GM12873 (cell line): Measurements from ENCODE around the gene BZW1.

Experiments
- TF ChIP-seq, protein P1 (sequence below): IDR thresholded peaks from 2 replicates; pipeline ENCODE4 v1.5.1; 2012; ENCODE audit warnings: low read depth, mild to moderate bottlenecking, moderate library complexity, low read length, control low read depth; ENCODE audit not compliant: insufficient read depth; ENCODE audit errors: missing control alignments

Gene BZW1

DNA sequence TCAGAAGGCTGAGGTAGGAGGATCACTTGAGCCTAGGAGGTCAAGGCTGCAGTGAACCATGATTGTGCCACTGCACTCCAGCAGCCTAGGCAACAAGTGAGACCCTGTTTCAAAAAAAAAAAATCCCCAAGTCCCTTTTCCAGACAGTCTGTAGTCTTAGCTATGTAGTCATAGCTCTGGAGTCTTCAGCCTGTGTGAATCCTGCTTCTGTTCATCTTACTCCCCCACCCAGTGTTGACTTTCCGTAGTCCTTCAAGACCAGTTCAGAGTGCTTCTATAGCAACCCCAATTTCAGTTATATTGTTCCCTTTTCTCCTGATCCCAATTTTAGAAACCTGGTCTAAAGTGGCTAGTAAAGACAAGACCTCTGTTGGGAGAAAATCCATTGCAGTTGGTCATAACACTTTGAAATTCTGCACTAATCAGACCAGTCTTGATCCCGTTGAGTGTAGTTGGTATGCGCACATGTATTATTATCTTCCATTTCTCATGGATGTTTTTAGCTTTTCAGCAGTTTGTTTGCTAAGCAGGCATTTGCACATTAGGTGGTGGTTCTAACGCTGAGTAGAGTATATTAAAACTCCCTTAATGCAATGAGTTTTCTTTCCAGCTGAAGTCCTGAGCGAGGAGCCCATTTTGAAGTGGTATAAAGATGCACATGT is 9.0 kb downstream of the BZW1 start:
- TF ChIP-seq, protein P1, sequence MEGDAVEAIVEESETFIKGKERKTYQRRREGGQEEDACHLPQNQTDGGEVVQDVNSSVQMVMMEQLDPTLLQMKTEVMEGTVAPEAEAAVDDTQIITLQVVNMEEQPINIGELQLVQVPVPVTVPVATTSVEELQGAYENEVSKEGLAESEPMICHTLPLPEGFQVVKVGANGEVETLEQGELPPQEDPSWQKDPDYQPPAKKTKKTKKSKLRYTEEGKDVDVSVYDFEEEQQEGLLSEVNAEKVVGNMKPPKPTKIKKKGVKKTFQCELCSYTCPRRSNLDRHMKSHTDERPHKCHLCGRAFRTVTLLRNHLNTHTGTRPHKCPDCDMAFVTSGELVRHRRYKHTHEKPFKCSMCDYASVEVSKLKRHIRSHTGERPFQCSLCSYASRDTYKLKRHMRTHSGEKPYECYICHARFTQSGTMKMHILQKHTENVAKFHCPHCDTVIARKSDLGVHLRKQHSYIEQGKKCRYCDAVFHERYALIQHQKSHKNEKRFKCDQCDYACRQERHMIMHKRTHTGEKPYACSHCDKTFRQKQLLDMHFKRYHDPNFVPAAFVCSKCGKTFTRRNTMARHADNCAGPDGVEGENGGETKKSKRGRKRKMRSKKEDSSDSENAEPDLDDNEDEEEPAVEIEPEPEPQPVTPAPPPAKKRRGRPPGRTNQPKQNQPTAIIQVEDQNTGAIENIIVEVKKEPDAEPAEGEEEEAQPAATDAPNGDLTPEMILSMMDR = no peak

DNA sequence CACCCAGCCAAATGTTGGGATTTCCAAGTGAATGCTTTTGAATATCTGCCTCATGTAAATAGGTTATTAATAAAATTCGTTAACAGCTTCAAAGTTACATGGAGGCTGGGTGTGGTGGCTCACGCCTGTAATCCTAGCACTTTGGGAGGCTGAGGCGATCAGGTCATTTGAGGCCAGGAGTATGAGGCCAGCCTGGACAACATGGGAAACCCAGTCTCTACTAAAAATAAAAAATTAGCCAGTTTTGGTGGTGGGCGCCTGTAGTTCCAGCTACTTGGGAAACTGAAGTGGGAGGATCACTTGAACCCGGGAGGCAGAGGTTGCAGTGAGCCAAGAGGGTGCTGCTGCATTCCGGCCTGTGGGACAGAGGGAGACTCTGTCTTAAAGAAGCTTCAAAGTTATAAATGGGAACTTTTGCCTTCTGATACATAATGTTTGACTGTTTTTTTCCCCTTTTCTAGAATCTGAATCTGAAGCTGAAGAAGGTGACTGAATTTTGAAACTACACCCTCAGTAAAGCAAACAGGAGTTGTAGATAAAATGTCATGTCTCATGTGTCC is 10.1 kb downstream of the BZW1 start:
- TF ChIP-seq, protein P1 = no peak

DNA sequence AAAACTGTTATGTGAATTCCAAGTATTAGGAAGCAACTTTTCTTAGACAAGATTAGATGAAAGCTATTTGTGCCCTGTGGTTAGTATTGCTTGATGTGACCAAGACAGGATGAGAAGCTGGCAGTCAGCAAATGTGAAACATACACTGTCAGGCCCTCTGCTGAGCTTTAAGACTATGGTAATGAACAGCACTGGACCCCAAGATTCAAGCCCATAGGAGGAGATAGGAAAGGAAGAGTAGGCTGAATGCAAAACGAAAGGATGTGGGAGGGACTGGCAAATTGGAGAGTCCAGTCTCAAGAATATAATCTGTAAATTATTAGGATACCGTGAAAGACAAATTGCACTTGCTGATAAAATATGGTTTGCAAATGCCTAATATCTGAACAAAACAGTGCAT is 16.4 kb downstream of the BZW1 start:
- TF ChIP-seq, protein P1 = no peak

DNA sequence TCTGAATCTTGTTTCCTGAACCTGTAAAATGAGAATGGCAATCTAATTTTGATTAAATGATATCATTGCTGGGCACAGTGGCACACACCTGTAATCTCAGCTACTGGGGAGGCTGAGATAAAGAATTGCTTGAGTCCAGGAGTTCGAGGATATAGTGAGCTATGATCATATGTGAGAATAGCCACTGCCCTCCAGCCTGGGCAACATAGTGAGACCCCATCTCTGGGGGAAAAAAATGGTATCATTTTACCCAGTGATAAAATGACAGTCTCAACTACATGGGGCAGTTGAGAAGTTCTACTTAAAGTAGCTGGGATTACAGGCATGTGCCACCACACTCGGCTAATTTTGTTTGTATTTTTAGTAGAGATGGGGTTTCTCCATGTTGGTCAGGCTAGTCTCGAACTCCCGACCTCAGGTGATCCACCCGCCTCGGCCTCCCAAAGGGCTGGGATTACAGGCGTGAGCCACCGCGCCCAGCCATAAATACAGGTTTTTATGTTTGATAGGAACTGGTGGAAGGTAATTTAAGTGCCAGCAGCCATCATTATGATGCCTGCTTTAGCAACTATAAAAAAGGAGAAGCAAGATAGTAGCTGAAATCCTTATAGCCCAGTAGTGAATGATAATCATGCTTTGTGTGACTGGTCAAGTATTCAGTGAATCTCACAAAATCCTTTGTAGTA is 17.0 kb downstream of the BZW1 start:
- TF ChIP-seq, protein P1 = no peak

DNA sequence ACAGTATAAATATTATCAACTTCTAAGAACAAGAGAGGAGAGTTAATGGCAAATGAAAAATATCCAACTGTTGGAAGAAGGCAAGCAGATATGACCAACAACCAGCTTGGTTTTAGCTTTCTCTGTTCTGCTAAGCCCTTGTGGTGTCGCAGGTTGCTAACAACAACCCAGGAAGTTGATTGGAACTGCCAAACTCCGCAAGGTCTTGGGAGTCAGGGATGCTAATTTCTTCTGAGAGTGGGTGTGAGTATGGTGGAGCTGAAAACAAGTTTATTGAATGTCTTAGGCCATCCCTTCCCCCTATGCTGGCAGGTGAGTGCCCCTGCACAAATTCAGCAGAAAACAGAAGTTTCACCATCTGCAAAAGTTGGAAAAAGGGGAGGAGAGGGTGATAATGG is 17.5 kb downstream of the BZW1 start:
- TF ChIP-seq, protein P1 = no peak

DNA sequence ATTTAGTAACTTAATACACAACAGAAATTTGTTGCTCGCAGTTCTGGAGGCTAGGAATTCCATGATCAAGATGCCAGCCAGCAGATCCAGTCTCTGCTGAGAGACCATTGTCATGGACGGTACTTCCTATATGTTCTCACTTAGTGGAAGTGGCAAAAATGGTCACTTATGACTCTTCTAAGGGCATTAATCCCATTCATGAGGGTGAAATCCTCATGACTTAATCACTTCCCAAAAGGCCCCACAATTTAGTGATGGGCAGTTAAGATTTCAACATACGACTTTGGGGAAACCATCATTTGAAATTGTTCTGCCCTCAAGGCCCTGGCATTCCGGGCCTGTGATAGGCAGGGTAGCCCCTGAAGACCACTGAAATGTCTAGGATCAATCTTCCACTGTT is 23.0 kb downstream of the BZW1 start:
- TF ChIP-seq, protein P1 = no peak

DNA sequence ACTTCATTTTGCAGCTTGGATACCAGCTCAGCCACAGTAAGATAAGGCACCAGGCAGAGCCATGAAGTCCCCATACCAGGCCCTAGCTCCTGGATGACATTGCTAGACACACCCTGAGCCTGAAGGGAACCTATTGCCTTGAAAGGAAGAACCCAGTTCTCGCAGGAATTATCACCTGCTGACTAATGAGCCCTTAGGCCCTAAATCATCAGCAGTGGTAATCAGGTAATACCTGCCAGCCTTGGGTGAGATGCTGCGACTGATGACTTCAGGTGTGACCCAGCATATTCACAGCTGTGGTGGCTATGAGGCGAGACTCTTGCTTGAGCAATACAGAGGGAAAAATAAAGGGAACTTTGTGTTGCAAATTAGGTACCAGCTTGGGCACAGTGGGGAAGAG is 27.8 kb downstream of the BZW1 start:
- TF ChIP-seq, protein P1 = no peak
